HG03342 (cell line): ENCODE results near the gene CNGA4.
"Not testable (repeated sequence)": the region's sequence is repeated elsewhere in the genome, so short reads cannot be mapped to it uniquely, and the experiment has no call there.

ENCODE experiments used
- ATAC-seq: cut with Tn5 transposase; IDR thresholded peaks from one replicate; pipeline ENCODE4 v1.9.1; 2021; ENCODE audit warnings: mild to moderate bottlenecking, moderate library complexity; ENCODE audit not compliant: unreplicated experiment

The CNGA4 gene

DNA sequence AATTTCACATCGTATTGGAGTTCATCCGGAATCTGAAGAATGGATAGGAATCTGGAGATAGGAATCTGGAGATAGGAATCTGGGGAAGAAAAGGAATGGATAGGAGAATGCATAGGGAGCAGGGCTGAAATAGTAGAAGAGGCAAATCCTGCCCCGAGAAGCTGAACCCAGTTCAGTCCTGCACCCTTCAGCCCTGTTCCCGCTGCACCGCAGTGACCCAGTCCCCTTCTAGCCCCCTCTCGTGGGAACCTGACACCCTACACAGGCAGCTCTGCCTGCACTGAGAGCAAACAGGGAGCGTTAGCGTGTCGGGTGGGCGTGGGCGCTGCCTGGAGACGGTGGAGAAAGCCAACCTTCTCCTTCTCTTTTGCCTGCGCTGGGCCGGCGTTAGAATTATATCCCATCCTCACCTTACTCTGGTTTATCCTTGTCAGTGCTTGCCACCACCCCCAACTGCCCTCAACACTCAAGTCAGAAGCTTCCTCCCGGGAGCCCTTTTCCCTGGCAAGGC lies 19.7 kb downstream of the CNGA4 start:
- no peak for ATAC-seq

GRCh38 chr11:6260207-6260726 lies 21.4 kb downstream of the CNGA4 start:
- ATAC-seq: no peak

DNA sequence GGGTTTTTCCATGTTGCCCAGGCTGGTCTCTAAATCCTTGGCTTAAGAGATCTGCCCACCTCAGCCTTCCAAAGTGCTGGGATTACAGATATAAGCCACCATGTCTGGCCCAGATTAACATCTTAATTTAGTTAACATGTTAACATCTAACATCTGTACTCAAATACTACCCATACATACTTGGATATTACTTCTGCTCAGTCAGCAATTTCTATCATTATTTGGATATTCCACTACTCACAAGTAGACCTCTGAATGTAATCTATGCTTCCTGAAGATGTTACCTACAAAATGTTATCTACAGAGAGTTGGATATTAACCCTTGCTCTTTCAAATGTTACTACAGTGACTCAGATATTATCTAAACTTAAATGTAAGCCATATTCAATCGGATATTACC lies 24.8 kb downstream of the CNGA4 start:
- ATAC-seq: no peak

GRCh38 chr11:6268820-6269219 lies 29.9 kb downstream of the CNGA4 start:
- ATAC-seq: no peak

DNA sequence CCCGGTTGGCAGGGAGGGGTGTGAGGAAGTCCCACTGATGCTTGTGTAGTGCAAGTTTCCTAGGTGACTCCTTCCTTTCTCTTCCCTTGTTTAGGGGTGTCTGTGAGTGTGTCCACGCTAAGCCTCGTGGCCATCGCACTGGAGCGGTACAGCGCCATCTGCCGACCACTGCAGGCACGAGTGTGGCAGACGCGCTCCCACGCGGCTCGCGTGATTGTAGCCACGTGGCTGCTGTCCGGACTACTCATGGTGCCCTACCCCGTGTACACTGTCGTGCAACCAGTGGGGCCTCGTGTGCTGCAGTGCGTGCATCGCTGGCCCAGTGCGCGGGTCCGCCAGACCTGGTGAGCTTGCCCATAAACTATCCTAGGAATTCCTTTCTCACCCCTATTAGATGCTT lies 31.1 kb downstream of the CNGA4 start:
- no peak for ATAC-seq

DNA sequence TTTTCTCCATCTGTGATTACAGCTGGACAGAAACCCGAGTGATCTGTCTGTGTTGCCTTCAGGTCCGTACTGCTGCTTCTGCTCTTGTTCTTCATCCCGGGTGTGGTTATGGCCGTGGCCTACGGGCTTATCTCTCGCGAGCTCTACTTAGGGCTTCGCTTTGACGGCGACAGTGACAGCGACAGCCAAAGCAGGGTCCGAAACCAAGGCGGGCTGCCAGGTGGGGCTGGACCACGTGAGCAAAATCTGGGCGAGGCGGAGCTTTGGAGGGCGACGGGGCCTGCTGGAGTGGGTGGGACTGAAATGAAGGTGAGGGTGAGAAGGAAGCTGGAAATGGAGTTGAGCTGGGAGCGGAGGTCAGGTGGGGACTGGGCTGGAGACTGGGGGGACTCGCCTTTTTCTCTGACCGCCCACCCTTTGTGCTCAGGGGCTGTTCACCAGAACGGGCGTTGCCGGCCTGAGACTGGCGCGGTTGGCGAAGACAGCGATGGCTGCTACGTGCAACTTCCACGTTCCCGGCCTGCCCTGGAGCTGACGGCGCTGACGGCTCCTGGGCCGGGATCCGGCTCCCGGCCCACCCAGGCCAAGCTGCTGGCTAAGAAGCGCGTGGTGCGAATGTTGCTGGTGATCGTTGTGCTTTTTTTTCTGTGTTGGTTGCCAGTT lies 31.8 kb downstream of the CNGA4 start:
- no peak for ATAC-seq

- ATAC-seq: no peak
These were observed 32.7 kb downstream of the CNGA4 start for GRCh38 chr11:6271598-6271997.

- ATAC-seq: no peak
These were observed 34.3 kb downstream of the CNGA4 start for GRCh38 chr11:6273188-6273587.

GRCh38 chr11:6280809-6281208 lies 41.9 kb downstream of the CNGA4 start:
- not testable (repeated sequence) for ATAC-seq

DNA sequence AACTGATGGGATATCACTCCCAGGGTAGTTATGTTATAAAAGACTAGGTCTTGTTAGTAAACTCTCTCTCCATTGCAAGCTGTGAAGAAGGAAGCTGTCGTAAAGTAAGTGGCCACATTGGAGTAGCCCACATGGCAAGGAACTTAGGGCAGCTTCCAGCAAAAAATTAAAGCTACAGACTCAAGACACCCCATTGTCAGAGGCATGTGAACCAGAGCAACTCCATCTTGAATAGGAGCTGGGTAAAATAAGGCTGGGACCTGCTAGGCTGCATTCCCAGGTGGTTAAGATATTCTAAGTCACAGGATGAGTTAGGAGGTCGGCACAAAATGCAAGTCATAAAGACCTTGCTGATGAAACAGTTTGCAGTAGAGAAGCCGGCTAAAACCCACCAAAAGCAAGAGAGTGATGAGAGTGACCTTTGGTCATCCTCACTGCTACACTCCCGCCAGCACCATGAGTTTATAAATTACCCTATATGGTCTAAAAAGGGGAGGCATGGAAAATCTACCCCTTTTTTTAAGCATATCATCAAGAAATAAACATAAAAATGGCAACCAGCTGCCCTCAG lies 44.6 kb downstream of the CNGA4 start:
- ATAC-seq: no peak

DNA sequence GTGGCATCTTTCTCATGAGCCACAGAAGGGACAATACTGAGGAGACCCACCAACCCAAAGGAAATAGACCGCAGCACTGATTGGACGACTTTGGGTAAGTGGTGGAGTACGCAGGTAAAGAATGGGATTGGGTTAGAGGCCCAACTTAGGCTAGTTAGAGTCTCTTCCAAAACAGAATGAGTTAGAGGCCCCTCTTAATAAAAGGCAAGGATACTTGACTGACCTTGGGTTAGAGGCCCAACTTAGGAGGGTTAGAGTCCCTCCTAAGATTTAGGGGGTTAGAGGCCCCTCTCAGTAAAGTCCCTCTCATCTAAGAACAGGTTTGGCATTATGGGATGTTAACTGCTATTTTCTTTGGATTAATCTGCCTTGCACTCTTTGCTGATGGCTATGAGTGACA lies 45.4 kb downstream of the CNGA4 start:
- no peak for ATAC-seq

DNA sequence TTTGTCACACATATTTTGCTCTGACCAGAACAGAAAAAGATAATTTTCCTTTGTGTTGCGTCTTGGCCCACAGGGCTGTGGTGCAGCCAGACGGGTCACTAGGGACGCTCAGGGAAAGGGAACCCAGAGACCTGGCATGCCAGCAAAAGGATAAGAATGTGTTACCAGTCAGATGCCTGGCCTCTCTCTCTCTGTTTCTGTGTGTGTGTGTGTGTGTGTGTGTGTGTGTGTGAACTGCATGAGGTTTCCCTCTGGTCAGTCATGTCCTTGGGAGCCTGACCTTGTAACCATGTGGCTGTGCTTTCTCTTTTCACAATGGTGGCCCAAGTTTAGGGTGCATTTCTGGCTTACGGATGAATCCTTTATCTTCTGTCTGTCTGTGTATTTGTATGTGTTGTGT lies 46.1 kb downstream of the CNGA4 start:
- ATAC-seq: no peak
